Measurements from ENCODE around the gene MARS1.

MARS1 gene

GRCh38 chr12:57456737-57457490 lies 31.0 kb upstream of the MARS1 start:
- DNase-seq (ENCODE audit: extremely low read depth in 1 of 2, low read depth in 1 of 2), result no peak

GRCh38 chr12:57458665-57459054 lies 29.2 kb upstream of the MARS1 start:
- no peak for DNase-seq (ENCODE audit: extremely low read depth in 1 of 2, low read depth in 1 of 2)

- peak; percentile 88 to 90 for DNase-seq (ENCODE audit: extremely low read depth in 1 of 2, low read depth in 1 of 2)
Measured at GRCh38 chr12:57459055-57459749, 28.7 kb upstream of the MARS1 start.

GRCh38 chr12:57459750-57460467 lies 28.0 kb upstream of the MARS1 start, which contains the start of gene GLI1:
TSS of gene GLI1 (plus strand) at chr12:57459785. CDS start at chr12:57463692, 3,907 bp downstream.
- DNase-seq (ENCODE audit: extremely low read depth in 1 of 2, low read depth in 1 of 2), result no peak

GRCh38 chr12:57460468-57460784 lies 27.4 kb upstream of the MARS1 start:
- DNase-seq (ENCODE audit: extremely low read depth in 1 of 2, low read depth in 1 of 2), result no peak

- no peak for DNase-seq (ENCODE audit: extremely low read depth in 1 of 2, low read depth in 1 of 2)
Measured at GRCh38 chr12:57460841-57461275, 27.0 kb upstream of the MARS1 start.

GRCh38 chr12:57461276-57461916 lies 26.5 kb upstream of the MARS1 start:
- no peak for DNase-seq (ENCODE audit: extremely low read depth in 1 of 2, low read depth in 1 of 2)

GRCh38 chr12:57461917-57462250 lies 26.0 kb upstream of the MARS1 start:
- DNase-seq (ENCODE audit: extremely low read depth in 1 of 2, low read depth in 1 of 2), result no peak

GRCh38 chr12:57462251-57462911 lies 25.5 kb upstream of the MARS1 start:
- DNase-seq (ENCODE audit: extremely low read depth in 1 of 2, low read depth in 1 of 2), result peak; percentile 71 to 75

GRCh38 chr12:57462912-57463253 lies 25.0 kb upstream of the MARS1 start:
- DNase-seq (ENCODE audit: extremely low read depth in 1 of 2, low read depth in 1 of 2), result no peak

GRCh38 chr12:57464569-57464968 lies 23.3 kb upstream of the MARS1 start:
- no peak for DNase-seq (ENCODE audit: extremely low read depth in 1 of 2, low read depth in 1 of 2)

- no peak for DNase-seq (ENCODE audit: extremely low read depth in 1 of 2, low read depth in 1 of 2)
Measured at GRCh38 chr12:57465030-57465746, 22.7 kb upstream of the MARS1 start.

- no peak for DNase-seq (ENCODE audit: extremely low read depth in 1 of 2, low read depth in 1 of 2)
Measured at GRCh38 chr12:57465747-57466505, 21.9 kb upstream of the MARS1 start.

- DNase-seq (ENCODE audit: extremely low read depth in 1 of 2, low read depth in 1 of 2), result no peak
Measured at GRCh38 chr12:57467212-57467874, 20.5 kb upstream of the MARS1 start.

GRCh38 chr12:57467915-57468314 lies 20.0 kb upstream of the MARS1 start:
- no peak for DNase-seq (ENCODE audit: extremely low read depth in 1 of 2, low read depth in 1 of 2)

- no peak for DNase-seq (ENCODE audit: extremely low read depth in 1 of 2, low read depth in 1 of 2)
Measured at GRCh38 chr12:57469296-57470164, 18.3 kb upstream of the MARS1 start.

GRCh38 chr12:57470286-57470969 lies 17.4 kb upstream of the MARS1 start:
- no peak for DNase-seq (ENCODE audit: extremely low read depth in 1 of 2, low read depth in 1 of 2)
